Measurements from ENCODE around the gene BTBD8. TPM values are rescaled to one million over a fixed set of nuclear protein-coding genes. Genes with fewer than 3 reads are reported as not detected.

BTBD8 gene
- total RNA-seq, 1 donor from 2014 or later: 4.0 TPM

DNA sequence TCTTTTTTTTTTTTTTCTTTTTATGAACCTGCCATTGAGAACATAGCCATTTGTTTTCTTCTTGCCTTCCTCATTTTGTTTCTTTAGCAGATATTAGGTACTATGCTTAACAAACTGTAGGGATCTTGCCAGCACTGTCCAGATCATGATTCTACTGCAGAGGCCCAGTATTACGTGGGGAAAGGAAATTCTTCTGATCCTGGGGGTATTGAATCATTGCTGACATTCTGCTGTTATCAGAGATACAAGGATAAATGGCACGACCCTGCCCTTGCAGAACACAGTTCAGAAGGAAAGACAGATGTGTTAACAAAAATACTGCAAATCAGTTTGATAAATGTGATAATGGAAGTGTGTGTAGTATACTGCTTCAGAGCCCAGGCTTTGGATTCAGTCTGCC, 56.2 kb downstream of the BTBD8 start:
- Histone ChIP-seq H3K4me1 (no peaks in the 10 kb centered on the region), H3K36me3 (peaks cover 8% of the 10 kb centered on the region), H3K27ac (replicated peaks) (no peak overlapping the region), H3K9me3 (replicated peaks) (no peaks in the 10 kb centered on the region), H3K27me3 (ENCODE audit: low read depth) (no peaks in the 10 kb centered on the region), H3K4me3 (no peak overlapping the region)
- TF ChIP-seq, protein P1, sequence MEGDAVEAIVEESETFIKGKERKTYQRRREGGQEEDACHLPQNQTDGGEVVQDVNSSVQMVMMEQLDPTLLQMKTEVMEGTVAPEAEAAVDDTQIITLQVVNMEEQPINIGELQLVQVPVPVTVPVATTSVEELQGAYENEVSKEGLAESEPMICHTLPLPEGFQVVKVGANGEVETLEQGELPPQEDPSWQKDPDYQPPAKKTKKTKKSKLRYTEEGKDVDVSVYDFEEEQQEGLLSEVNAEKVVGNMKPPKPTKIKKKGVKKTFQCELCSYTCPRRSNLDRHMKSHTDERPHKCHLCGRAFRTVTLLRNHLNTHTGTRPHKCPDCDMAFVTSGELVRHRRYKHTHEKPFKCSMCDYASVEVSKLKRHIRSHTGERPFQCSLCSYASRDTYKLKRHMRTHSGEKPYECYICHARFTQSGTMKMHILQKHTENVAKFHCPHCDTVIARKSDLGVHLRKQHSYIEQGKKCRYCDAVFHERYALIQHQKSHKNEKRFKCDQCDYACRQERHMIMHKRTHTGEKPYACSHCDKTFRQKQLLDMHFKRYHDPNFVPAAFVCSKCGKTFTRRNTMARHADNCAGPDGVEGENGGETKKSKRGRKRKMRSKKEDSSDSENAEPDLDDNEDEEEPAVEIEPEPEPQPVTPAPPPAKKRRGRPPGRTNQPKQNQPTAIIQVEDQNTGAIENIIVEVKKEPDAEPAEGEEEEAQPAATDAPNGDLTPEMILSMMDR (IDR thresholded peaks at IDR 0.05; ENCODE audit: borderline replicate concordance): no peak
- intact Hi-C loops (cut with micrococcal nuclease): no loop called here
- no peak for DNase-seq

DNA sequence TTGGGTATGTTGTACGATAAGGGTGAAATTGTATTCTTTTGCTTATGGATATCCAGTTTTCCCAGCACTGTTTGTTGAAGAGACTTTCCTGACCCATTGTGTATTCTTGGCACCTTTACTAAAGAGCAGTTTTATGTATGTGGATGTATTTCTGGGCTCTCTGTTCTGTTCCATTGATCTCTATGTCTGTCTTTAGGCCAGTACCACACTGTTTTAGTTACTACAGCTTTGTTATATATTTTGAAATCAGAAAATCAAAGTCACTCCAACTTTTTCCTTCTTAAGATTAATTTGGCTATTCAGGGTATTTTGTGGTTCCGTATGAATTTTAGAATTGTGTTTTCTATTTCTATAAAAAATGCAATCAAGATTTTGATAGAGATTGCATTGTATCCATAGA, 74.8 kb downstream of the BTBD8 start:
- H3K27ac ChIP-seq (replicated peaks): no peak overlapping the region
- peaks cover 60% of the 10 kb centered on the region for H3K36me3 ChIP-seq
- no peaks in the 10 kb centered on the region for H3K4me1 ChIP-seq
- peaks cover 50% of the 10 kb centered on the region for H3K9me3 ChIP-seq (replicated peaks)
- no peaks in the 10 kb centered on the region for H3K27me3 ChIP-seq (ENCODE audit: low read depth)
- no peak overlapping the region for H3K4me3 ChIP-seq
- intact Hi-C loops (cut with micrococcal nuclease): no loop called here
- TF ChIP-seq, protein P1 (IDR thresholded peaks at IDR 0.05; ENCODE audit: borderline replicate concordance): no peak
- no peak for DNase-seq

- H3K9me3 ChIP-seq (replicated peaks): peaks cover 52% of the 10 kb centered on the region
- intact Hi-C loops (cut with micrococcal nuclease): no loop called here
- H3K36me3 ChIP-seq: peaks cover 63% of the 10 kb centered on the region
- H3K27ac ChIP-seq (replicated peaks): no peak overlapping the region
- H3K4me1 ChIP-seq: no peaks in the 10 kb centered on the region
- TF ChIP-seq, protein P1 (IDR thresholded peaks at IDR 0.05; ENCODE audit: borderline replicate concordance): no peak
- no peak overlapping the region for H3K4me3 ChIP-seq
- H3K27me3 ChIP-seq (ENCODE audit: low read depth): no peaks in the 10 kb centered on the region
- no peak for DNase-seq
Measured at GRCh38 chr1:92159593-92159992, 79.4 kb downstream of the BTBD8 start.

- peaks cover 6% of the 10 kb centered on the region for H3K9me3 ChIP-seq (replicated peaks)
- H3K27me3 ChIP-seq (ENCODE audit: low read depth): no peaks in the 10 kb centered on the region
- intact Hi-C loops (cut with micrococcal nuclease): no loop called here
- no peak for DNase-seq
- H3K4me3 ChIP-seq: no peak overlapping the region
- TF ChIP-seq, protein P1 (IDR thresholded peaks at IDR 0.05; ENCODE audit: borderline replicate concordance): no peak
- H3K36me3 ChIP-seq: peaks cover 35% of the 10 kb centered on the region
- no peaks in the 10 kb centered on the region for H3K4me1 ChIP-seq
- no peak overlapping the region for H3K27ac ChIP-seq (replicated peaks)
Measured at GRCh38 chr1:92165389-92165788, 85.2 kb downstream of the BTBD8 start.

- H3K4me3 ChIP-seq: no peak overlapping the region
- TF ChIP-seq, protein P1 (IDR thresholded peaks at IDR 0.05; ENCODE audit: borderline replicate concordance): no peak
- peaks cover 17% of the 10 kb centered on the region for H3K36me3 ChIP-seq
- no peak overlapping the region for H3K27ac ChIP-seq (replicated peaks)
- H3K27me3 ChIP-seq (ENCODE audit: low read depth): no peaks in the 10 kb centered on the region
- DNase-seq: no peak
- no peaks in the 10 kb centered on the region for H3K4me1 ChIP-seq
- intact Hi-C loops (cut with micrococcal nuclease): no loop called here
- H3K9me3 ChIP-seq (replicated peaks): no peaks in the 10 kb centered on the region
Measured at GRCh38 chr1:92167151-92167550, 87.0 kb downstream of the BTBD8 start.

- DNase-seq: no peak
- Histone ChIP-seq H3K36me3 (peaks cover 9% of the 10 kb centered on the region), H3K4me1 (no peaks in the 10 kb centered on the region), H3K27ac (replicated peaks) (no peak overlapping the region), H3K27me3 (ENCODE audit: low read depth) (no peaks in the 10 kb centered on the region), H3K9me3 (replicated peaks) (no peaks in the 10 kb centered on the region), H3K4me3 (no peak overlapping the region)
- intact Hi-C loops (cut with micrococcal nuclease): no loop called here
- TF ChIP-seq, protein P1 (IDR thresholded peaks at IDR 0.05; ENCODE audit: borderline replicate concordance): no peak
Measured at GRCh38 chr1:92168657-92169056, 88.5 kb downstream of the BTBD8 start.

Data from left ventricle myocardium inferior (tissue), 1 donor.